ENCODE measurements around the gene SRPK1. TPM values are rescaled to one million over a fixed set of nuclear protein-coding genes. Genes with fewer than 3 reads are reported as not detected.

The SRPK1 gene
- total RNA-seq, 4 donors from 2014 or later = 14.3 to 76.3 (median 29.4) TPM

- Histone ChIP-seq H3K27me3 (no peaks in the 10 kb centered on the region), H3K4me1 (no peaks in the 10 kb centered on the region), H3K4me3 (no peak overlapping the region), H3K9me3 (peaks cover 0 to 4% of the 10 kb centered on the region in 2 donors), H3K36me3 (no peaks in the 10 kb centered on the region), H3K27ac (no peak overlapping the region)
- intact Hi-C loops (cut with DNase I; ENCODE audit: low total_unique reads) = no loop called here
- DNase-seq = no peak
- TF ChIP-seq CTCF (IDR thresholded peaks at IDR 0.05) = no peak
- no peak for TF ChIP-seq POLR2A (IDR thresholded peaks at IDR 0.05)
These were observed 44.0 kb downstream of the SRPK1 start for GRCh38 chr6:35876902-35877301.

GRCh38 chr6:35874730-35875129 is 46.2 kb downstream of the SRPK1 start:
- no peaks in the 10 kb centered on the region for H3K27me3 ChIP-seq
- intact Hi-C loops (cut with DNase I; ENCODE audit: low total_unique reads) = no loop called here

GRCh38 chr6:35859367-35859766 is 61.5 kb downstream of the SRPK1 start:
- H3K27ac ChIP-seq = no peak overlapping the region
- no peaks in the 10 kb centered on the region for H3K9me3 ChIP-seq
- TF ChIP-seq CTCF (IDR thresholded peaks at IDR 0.05) (no peak), POLR2A (IDR thresholded peaks at IDR 0.05) (no peak)
- intact Hi-C loops (cut with DNase I; ENCODE audit: low total_unique reads) = no loop called here
- H3K4me1 ChIP-seq = no peaks in the 10 kb centered on the region
- no peak overlapping the region for H3K4me3 ChIP-seq
- H3K27me3 ChIP-seq = no peaks in the 10 kb centered on the region
- DNase-seq = no peak
- H3K36me3 ChIP-seq = no peaks in the 10 kb centered on the region

More at GRCh38 chr6:35874730-35875129, 46.2 kb downstream of the SRPK1 start:
- DNase-seq = no peak
- Histone ChIP-seq H3K4me3 (no peak overlapping the region), H3K36me3 (no peaks in the 10 kb centered on the region), H3K9me3 (no peaks in the 10 kb centered on the region), H3K27ac (no peak overlapping the region), H3K4me1 (no peaks in the 10 kb centered on the region)
- TF ChIP-seq CTCF (IDR thresholded peaks at IDR 0.05) (no peak), POLR2A (IDR thresholded peaks at IDR 0.05) (no peak)

- Histone ChIP-seq H3K27ac (no peak overlapping the region), H3K27me3 (no peaks in the 10 kb centered on the region), H3K9me3 (no peaks in the 10 kb centered on the region), H3K4me3 (no peak overlapping the region), H3K36me3 (no peaks in the 10 kb centered on the region), H3K4me1 (no peaks in the 10 kb centered on the region)
- intact Hi-C loops (cut with DNase I; ENCODE audit: low total_unique reads) = no loop called here
- no peak for TF ChIP-seq CTCF (IDR thresholded peaks at IDR 0.05)
- no peak for TF ChIP-seq POLR2A (IDR thresholded peaks at IDR 0.05)
- no peak for DNase-seq
These were observed 63.0 kb downstream of the SRPK1 start for GRCh38 chr6:35857853-35858252.

GRCh38 chr6:35856250-35856649 is 64.6 kb downstream of the SRPK1 start:
- Histone ChIP-seq H3K27me3 (no peaks in the 10 kb centered on the region), H3K9me3 (no peaks in the 10 kb centered on the region), H3K4me3 (no peak overlapping the region), H3K4me1 (no peaks in the 10 kb centered on the region), H3K27ac (no peak overlapping the region), H3K36me3 (no peaks in the 10 kb centered on the region)
- DNase-seq = no peak
- intact Hi-C loops (cut with DNase I; ENCODE audit: low total_unique reads) = no loop called here
- TF ChIP-seq CTCF (IDR thresholded peaks at IDR 0.05) (no peak), POLR2A (IDR thresholded peaks at IDR 0.05) (no peak)

Data from uterus (tissue), 4 donors.